ENCODE measurements around the gene CORO7.

Gene CORO7

GRCh38 chr16:4349332-4349731, 67.1 kb downstream of the CORO7 start:
- no peak overlapping the region for H3K27ac ChIP-seq (ENCODE audit: low read depth, low read length)
- no peaks in the 10 kb centered on the region for H3K9me2 ChIP-seq (replicated peaks; ENCODE audit: control insufficient read depth, low read length)
- TF ChIP-seq EZH2phosphoT487 (IDR thresholded peaks at IDR 0.05; ENCODE audit: borderline replicate concordance, low read length) (no peak), CTCF (IDR thresholded peaks at IDR 0.05; ENCODE audit: low read depth, low read length, poor library complexity, severe bottlenecking) (no peak)
- peaks cover 15% of the 10 kb centered on the region for H3K4me1 ChIP-seq (ENCODE audit: control insufficient read depth, low read length)
- peak overlapping the region; percentile 100; the same call in 1 of the 2 replicates for H3K4me3 ChIP-seq (ENCODE audit: low read length)
- H3K36me3 ChIP-seq (ENCODE audit: control insufficient read depth, low read length) = peaks cover 47% of the 10 kb centered on the region
- H3K27me3 ChIP-seq (ENCODE audit: control insufficient read depth, low read length) = no peaks in the 10 kb centered on the region
- no peaks in the 10 kb centered on the region for H4K20me1 ChIP-seq (ENCODE audit: control insufficient read depth, insufficient read depth, low read depth, low read length)
- H3K79me2 ChIP-seq (ENCODE audit: control insufficient read depth, low read length) = peaks cover 68% of the 10 kb centered on the region
- peak overlapping the region; percentile 92 for H3K4me2 ChIP-seq (ENCODE audit: low read length)
- H3K9me3 ChIP-seq (ENCODE audit: control insufficient read depth, insufficient read depth, low read length) = peaks cover 7% of the 10 kb centered on the region; the same call in 1 of the 2 replicates
- H3F3A ChIP-seq (ENCODE audit: control insufficient read depth, insufficient read depth) = peaks cover 9% of the 10 kb centered on the region

- Histone ChIP-seq H3K4me2 (ENCODE audit: low read length) (no peak overlapping the region), H3K36me3 (ENCODE audit: control insufficient read depth, low read length) (peaks cover 57% of the 10 kb centered on the region), H3K27me3 (ENCODE audit: control insufficient read depth, low read length) (no peaks in the 10 kb centered on the region), H3K4me3 (ENCODE audit: low read length) (no peak overlapping the region), H3K9me3 (ENCODE audit: control insufficient read depth, insufficient read depth, low read length) (peaks cover 7% of the 10 kb centered on the region; the same call in 1 of the 2 replicates), H3K9me2 (replicated peaks; ENCODE audit: control insufficient read depth, low read length) (no peaks in the 10 kb centered on the region), H3F3A (ENCODE audit: control insufficient read depth, insufficient read depth) (peaks cover 11% of the 10 kb centered on the region), H3K4me1 (ENCODE audit: control insufficient read depth, low read length) (peaks cover 15% of the 10 kb centered on the region), H3K27ac (ENCODE audit: low read depth, low read length) (no peak overlapping the region), H4K20me1 (ENCODE audit: control insufficient read depth, insufficient read depth, low read depth, low read length) (no peaks in the 10 kb centered on the region), H3K79me2 (ENCODE audit: control insufficient read depth, low read length) (peaks cover 82% of the 10 kb centered on the region)
- TF ChIP-seq CTCF (IDR thresholded peaks at IDR 0.05; ENCODE audit: low read depth, low read length, poor library complexity, severe bottlenecking) (no peak), EZH2phosphoT487 (IDR thresholded peaks at IDR 0.05; ENCODE audit: borderline replicate concordance, low read length) (no peak)
These were observed 68.5 kb downstream of the CORO7 start for GRCh38 chr16:4347765-4348509.

GRCh38 chr16:4347010-4347409, 69.4 kb downstream of the CORO7 start:
- Histone ChIP-seq H3K27me3 (ENCODE audit: control insufficient read depth, low read length) (no peaks in the 10 kb centered on the region), H3K36me3 (ENCODE audit: control insufficient read depth, low read length) (peaks cover 59% of the 10 kb centered on the region), H3K4me1 (ENCODE audit: control insufficient read depth, low read length) (peaks cover 15% of the 10 kb centered on the region), H3K9me2 (replicated peaks; ENCODE audit: control insufficient read depth, low read length) (no peaks in the 10 kb centered on the region), H3K79me2 (ENCODE audit: control insufficient read depth, low read length) (peaks cover 88% of the 10 kb centered on the region), H3K4me3 (ENCODE audit: low read length) (no peak overlapping the region), H4K20me1 (ENCODE audit: control insufficient read depth, insufficient read depth, low read depth, low read length) (no peaks in the 10 kb centered on the region), H3K27ac (ENCODE audit: low read depth, low read length) (no peak overlapping the region), H3F3A (ENCODE audit: control insufficient read depth, insufficient read depth) (peaks cover 11% of the 10 kb centered on the region), H3K4me2 (ENCODE audit: low read length) (no peak overlapping the region), H3K9me3 (ENCODE audit: control insufficient read depth, insufficient read depth, low read length) (peaks cover 7% of the 10 kb centered on the region; the same call in 1 of the 2 replicates)
- no peak for TF ChIP-seq EZH2phosphoT487 (IDR thresholded peaks at IDR 0.05; ENCODE audit: borderline replicate concordance, low read length)
- no peak for TF ChIP-seq CTCF (IDR thresholded peaks at IDR 0.05; ENCODE audit: low read depth, low read length, poor library complexity, severe bottlenecking)

Measured in DOHH2 (cell line).